Breast epithelium (tissue), 4 donors: Measurements from ENCODE around the gene MTA1. TPM values are rescaled to one million over a fixed set of nuclear protein-coding genes. Genes with fewer than 3 reads are reported as not detected.

Experiments used
- DNase-seq, 2 donors: peaks; one replicate each; pipeline ENCODE4 v3.0.0-alpha.2; 2019; ENCODE audit warnings: low spot score in 2 of 2
- H3K27ac ChIP-seq, 2 donors: fragments of 200-600 bp; sonication (generic) in 1 of 2; one replicate each; pipeline ENCODE4 v1.5.1; 2016 to 2019; ENCODE audit warnings: mild to moderate bottlenecking in 1 of 2
- H3K27me3 ChIP-seq, 2 donors: fragments of 200-600 bp; sonication (generic) in 1 of 2; one replicate each; pipeline versions ENCODE4 v1.5.1 to v1.6.0; 2017 to 2019; ENCODE audit warnings: control low read depth in 1 of 2, mild to moderate bottlenecking in 1 of 2
- H3K36me3 ChIP-seq: fragments of 200-600 bp; one replicate; pipeline ENCODE4 v1.5.1; 2019
- H3K4me1 ChIP-seq, 2 donors: fragments of 200-600 bp; sonication (generic); one replicate each; pipeline ENCODE4 v1.5.1; 2016 to 2019; ENCODE audit warnings: control low read depth in 1 of 2
- H3K4me3 ChIP-seq, 3 donors: fragments of 200-600 bp; sonication (generic); 1 replicate in 2 of 3; 2 replicates in 1 of 3; pipeline ENCODE4 v1.5.1; 2016 to 2019; ENCODE audit warnings: mild to moderate bottlenecking in 3 of 3, moderate library complexity in 2 of 3
- H3K9me3 ChIP-seq, 2 donors: fragments of 200-600 bp; sonication (generic) in 1 of 2; one replicate each; pipeline ENCODE4 v1.5.1; 2016 to 2019; ENCODE audit warnings: control low read depth in 1 of 2
- CTCF ChIP-seq, 3 donors: fragments of 450-650 bp; IDR thresholded peaks; one replicate each; pipeline ENCODE4 v1.5.1; 2016 to 2017; ENCODE audit warnings: antibody characterized with exemption in 3 of 3, mild to moderate bottlenecking in 3 of 3, moderate library complexity in 3 of 3
- POLR2A ChIP-seq: fragments of 450-650 bp; IDR thresholded peaks from one replicate; pipeline ENCODE4 v1.6.1; 2016; ENCODE audit warnings: antibody characterized with exemption, mild to moderate bottlenecking, moderate library complexity
- POLR2AphosphoS5 ChIP-seq, 3 donors: sonication (generic); formaldehyde crosslinking; IDR thresholded peaks; one replicate each; pipeline ENCODE4 v1.6.1; 2017; ENCODE audit warnings: antibody characterized with exemption in 3 of 3
- intact Hi-C: fragments of 100-400 bp; cut with DNase I; formaldehyde crosslinking; loops from one replicate; pipeline ENCODE4 v1.15.1; 2023; ENCODE audit warnings: low total_unique reads
- total RNA-seq, 3 donors: library from RNA; depleted of rRNA; stranded (reverse); fragments of >200 nt; gene quantifications; one replicate each; pipeline ENCODE4 v1.1.0, GENCODE V29; 2016

Gene MTA1
- total RNA-seq, 3 donors from 2014 or later = 50.7 to 70.1 (median 68.8) TPM

GRCh38 chr14:105392131-105393090 lies 27.2 kb upstream of the MTA1 start:
- DNase-seq = no peak
- no peaks in the 10 kb centered on the region for H3K4me1 ChIP-seq
- no peak for TF ChIP-seq POLR2A
- TF ChIP-seq POLR2AphosphoS5 (IDR thresholded peaks at IDR 0.05) = no peak
- TF ChIP-seq CTCF (IDR thresholded peaks at IDR 0.05) = no peak
- no peaks in the 10 kb centered on the region for H3K27me3 ChIP-seq
- no peaks in the 10 kb centered on the region for H3K9me3 ChIP-seq
- no peak overlapping the region for H3K27ac ChIP-seq
- no peak overlapping the region for H3K4me3 ChIP-seq
- no peaks in the 10 kb centered on the region for H3K36me3 ChIP-seq
- intact Hi-C loops = no loop called here

- intact Hi-C loops = no loop called here
- Histone ChIP-seq H3K4me1 (peaks cover 0 to 4% of the 10 kb centered on the region in 2 donors), H3K36me3 (no peaks in the 10 kb centered on the region), H3K9me3 (no peaks in the 10 kb centered on the region), H3K27me3 (no peaks in the 10 kb centered on the region), H3K27ac (no peak overlapping the region), H3K4me3 (no peak overlapping the region)
- TF ChIP-seq POLR2AphosphoS5 (IDR thresholded peaks at IDR 0.05) (no peak), CTCF (IDR thresholded peaks at IDR 0.05) (no peak), POLR2A (no peak)
- no peak for DNase-seq
Observed at GRCh38 chr14:105393151-105393550, 26.5 kb upstream of the MTA1 start.

DNA sequence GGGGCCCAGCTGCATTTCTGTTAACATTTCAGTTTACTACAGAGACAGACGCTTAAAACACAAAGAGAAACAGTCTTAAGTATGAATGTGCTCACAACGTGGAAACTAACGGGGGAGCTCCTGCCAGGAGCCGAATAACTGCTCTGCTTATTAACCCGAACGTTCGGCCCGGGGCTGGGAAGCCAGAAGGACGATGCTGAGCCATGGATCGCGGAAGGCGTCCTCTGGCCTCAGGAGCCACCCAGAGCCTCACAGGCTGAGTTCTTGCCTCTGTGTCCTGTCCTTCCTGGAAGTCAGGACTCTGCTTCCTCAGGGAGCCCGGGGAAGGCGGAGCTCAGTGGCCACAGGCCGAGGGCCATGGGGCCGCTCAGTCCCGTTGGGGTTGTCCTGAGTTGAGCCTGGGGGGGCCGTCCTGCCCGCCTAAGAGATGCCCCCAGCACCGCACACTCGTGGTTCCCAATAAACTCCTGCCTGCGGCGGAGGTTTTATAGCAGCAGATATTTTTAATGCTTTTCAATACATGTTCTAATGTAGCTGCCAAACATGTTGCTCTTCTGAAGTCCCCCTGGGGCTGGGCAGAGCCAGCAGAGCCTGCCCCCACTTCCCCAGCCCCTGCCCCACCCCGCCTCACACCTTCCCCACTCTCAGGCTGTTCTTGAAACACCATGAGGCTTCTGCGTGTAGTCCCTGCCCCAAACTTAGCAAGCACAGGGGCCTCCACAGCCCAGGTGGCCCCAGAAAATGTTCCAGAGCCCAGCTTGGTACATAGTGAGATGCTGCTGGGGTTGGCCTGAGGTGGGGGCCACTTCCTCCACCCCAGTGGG lies 24.7 kb upstream of the MTA1 start:
- Histone ChIP-seq H3K27ac (no peak overlapping the region), H3K36me3 (no peaks in the 10 kb centered on the region), H3K4me3 (no peak overlapping the region), H3K27me3 (no peaks in the 10 kb centered on the region), H3K4me1 (peaks cover 0 to 4% of the 10 kb centered on the region in 2 donors), H3K9me3 (no peaks in the 10 kb centered on the region)
- no peak for DNase-seq
- intact Hi-C loops = no loop called here
- no peak for TF ChIP-seq CTCF (IDR thresholded peaks at IDR 0.05)
- TF ChIP-seq POLR2AphosphoS5 (IDR thresholded peaks at IDR 0.05) = no peak
- no peak for TF ChIP-seq POLR2A

GRCh38 chr14:105395538-105395854 lies 24.1 kb upstream of the MTA1 start:
- no peaks in the 10 kb centered on the region for H3K9me3 ChIP-seq
- intact Hi-C loops = no loop called here
- no peak overlapping the region for H3K4me3 ChIP-seq
- H3K27ac ChIP-seq = no peak overlapping the region
- no peaks in the 10 kb centered on the region for H3K36me3 ChIP-seq
- no peaks in the 10 kb centered on the region for H3K27me3 ChIP-seq
- TF ChIP-seq POLR2A = no peak
- no peak for TF ChIP-seq CTCF (IDR thresholded peaks at IDR 0.05)
- no peak for TF ChIP-seq POLR2AphosphoS5 (IDR thresholded peaks at IDR 0.05)
- DNase-seq = no peak
- peaks cover 0 to 4% of the 10 kb centered on the region in 2 donors for H3K4me1 ChIP-seq
